HG02571 (cell line): ENCODE data around the gene SLC6A18.

Experiments used
- ATAC-seq: cut with Tn5 transposase; IDR thresholded peaks from one replicate; pipeline ENCODE4 v1.9.1; 2021; ENCODE audit warnings: mild to moderate bottlenecking, moderate library complexity; ENCODE audit not compliant: unreplicated experiment

The SLC6A18 gene

DNA sequence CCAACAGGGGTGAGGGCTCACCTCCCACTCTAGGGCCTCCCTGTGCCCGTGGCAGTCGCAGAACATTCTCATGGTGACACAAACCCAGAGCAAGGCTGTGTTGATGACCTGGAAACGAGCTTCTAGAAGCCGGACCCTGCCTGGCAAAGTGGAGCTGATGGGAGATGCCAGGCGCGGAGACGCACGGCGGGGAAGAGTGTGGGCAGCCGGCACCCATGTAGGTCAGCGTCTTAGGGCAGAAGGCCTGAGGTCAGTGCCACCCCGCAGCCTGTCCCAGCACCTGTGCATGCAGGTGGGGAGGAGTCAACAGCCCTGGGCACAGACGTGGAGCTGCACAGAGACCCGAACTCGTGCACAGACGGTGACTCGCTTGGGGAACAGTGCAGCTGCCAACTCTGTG is 5.4 kb downstream of the SLC6A18 start:
- ATAC-seq: no peak

DNA sequence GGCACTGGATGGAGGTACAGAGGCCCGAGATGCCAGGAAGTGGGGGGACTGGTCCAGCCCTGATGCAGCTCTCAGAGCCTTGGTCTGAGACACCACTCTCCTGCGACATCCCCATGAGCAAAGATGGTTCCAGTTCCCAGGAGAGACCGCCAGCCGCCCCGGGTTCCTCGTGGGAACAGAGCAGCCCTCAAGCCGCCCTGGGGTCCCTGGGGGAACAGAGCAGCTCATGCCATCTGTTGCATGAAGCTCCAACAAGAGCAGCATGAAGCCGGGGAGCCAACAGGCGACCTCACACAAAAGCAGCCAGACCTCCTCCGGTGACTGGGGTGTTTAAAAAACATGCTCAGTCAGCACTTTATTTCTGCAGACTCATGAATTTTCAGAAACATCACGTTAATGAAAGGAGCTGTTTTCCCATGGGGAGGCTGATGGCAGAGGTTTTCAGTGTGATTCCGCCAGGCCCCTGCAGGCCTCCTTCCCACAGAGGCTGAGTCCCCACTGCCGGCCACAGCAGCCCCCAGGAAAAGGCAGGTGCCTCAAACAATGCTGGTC is 6.2 kb downstream of the SLC6A18 start:
- ATAC-seq: no peak

- ATAC-seq: no peak
Observed at GRCh38 chr5:1232780-1233179, 7.6 kb downstream of the SLC6A18 start.

DNA sequence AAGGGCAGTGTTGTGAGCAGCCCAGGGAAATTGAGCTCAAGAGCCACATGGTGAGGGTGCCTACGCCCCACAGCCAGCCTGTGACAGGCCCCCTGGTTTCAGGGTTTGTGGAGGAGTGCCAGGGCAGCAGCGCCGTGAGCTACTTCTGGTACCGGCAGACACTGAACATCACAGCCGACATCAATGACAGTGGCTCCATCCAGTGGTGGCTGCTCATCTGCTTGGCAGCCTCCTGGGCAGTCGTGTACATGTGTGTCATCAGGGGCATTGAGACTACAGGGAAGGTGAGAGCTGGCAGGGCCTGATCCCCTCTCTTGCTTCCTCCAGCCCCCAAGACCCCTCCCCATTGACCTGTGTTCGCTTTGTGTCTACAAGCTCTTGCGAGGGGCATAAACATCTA is 10.2 kb downstream of the SLC6A18 start:
- no peak for ATAC-seq

GRCh38 chr5:1235838-1236237 is 10.7 kb downstream of the SLC6A18 start:
- no peak for ATAC-seq

GRCh38 chr5:1239505-1240251 is 14.5 kb downstream of the SLC6A18 start:
- ATAC-seq: no peak

GRCh38 chr5:1240496-1241260 is 15.5 kb downstream of the SLC6A18 start:
- no peak for ATAC-seq

DNA sequence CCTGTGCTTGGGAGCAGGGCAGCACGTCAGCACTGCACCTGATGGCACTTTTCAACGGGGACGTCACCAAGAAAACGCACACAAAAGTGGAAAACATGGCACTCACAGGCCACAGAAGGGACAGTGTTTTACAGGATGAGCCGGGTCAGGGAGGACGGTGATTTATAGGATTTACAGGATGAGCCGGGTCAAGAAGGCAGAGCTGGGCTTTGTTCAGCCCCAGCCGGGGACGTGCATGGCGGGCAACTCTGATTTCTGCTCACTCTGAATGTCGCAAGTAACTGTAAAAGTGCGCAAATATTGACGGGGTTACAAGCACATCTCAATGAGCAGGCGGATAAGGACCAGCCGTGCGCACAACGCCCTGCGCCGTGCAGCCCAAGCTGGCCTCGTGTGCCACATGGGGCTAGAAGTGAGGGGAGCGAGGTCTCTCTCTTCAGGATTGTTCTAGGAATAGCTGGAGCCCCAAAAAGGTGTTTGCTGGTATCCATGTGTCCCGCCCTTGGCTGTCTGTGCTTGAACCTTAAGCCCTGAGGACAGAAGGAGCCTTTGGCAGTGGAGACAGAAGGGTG is 16.4 kb downstream of the SLC6A18 start:
- ATAC-seq: no peak

- ATAC-seq: no peak
Observed at GRCh38 chr5:1242733-1243486, 17.7 kb downstream of the SLC6A18 start.

DNA sequence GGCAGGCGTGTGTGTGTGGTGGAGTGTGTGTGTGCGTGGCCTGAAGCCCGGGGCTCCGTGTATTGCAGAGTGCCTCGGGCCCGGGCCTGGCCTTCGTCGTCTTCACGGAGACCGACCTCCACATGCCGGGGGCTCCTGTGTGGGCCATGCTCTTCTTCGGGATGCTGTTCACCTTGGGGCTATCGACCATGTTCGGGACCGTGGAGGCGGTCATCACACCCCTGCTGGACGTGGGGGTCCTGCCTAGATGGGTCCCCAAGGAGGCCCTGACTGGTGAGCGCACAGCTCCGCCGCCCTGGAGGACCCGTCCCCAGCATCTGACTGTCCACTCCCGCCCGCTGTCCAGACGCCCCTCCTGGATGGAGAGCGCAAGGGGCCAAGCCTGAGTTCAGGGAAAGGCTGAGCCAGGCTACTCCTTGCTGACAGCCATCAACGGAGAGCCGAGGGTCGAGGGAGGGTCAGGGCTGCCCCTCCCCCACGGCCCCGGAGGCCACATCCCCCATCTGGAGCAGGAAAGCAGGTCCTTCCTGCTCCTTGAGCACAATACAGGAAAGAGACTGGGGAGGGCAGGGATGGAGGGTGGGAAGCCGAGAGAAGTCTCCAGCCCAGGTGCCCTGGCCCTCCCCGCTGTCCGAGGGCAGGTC is 18.4 kb downstream of the SLC6A18 start:
- no peak for ATAC-seq

GRCh38 chr5:1244255-1244654 is 19.1 kb downstream of the SLC6A18 start:
- ATAC-seq: no peak

- ATAC-seq: no peak
Observed at GRCh38 chr5:1244976-1245375, 19.8 kb downstream of the SLC6A18 start.

DNA sequence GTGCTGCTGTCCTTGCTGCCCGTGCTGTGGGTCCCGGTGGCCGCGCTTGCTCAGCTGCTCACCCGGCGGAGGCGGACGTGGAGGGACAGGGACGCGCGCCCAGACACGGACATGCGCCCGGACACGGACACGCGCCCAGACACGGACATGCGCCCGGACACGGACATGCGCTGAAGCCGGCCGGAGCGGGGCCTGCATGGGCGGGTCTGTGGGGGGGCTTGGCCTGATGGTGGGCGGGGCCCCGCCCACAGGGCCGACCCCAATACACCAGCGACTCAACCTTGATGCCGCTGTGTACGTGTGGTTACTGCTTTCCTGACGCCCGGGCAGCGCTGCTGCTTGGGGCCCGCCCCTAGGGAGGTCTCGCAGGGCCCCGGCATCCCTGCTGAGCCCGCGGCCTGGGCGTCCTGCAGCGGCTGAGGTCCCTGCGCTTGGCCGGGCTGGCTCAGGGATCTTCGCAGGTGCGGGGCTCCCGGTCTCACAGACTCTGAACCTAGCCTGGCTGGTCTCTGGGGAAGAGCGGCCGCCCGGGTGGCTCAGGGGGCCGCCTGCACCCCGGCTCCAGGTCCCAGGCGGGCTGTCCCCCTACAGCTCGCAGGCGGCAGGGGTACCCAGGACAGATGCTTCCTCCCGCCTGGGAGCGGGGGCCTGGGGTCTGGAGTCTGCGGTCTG is 20.9 kb downstream of the SLC6A18 start:
- no peak for ATAC-seq

DNA sequence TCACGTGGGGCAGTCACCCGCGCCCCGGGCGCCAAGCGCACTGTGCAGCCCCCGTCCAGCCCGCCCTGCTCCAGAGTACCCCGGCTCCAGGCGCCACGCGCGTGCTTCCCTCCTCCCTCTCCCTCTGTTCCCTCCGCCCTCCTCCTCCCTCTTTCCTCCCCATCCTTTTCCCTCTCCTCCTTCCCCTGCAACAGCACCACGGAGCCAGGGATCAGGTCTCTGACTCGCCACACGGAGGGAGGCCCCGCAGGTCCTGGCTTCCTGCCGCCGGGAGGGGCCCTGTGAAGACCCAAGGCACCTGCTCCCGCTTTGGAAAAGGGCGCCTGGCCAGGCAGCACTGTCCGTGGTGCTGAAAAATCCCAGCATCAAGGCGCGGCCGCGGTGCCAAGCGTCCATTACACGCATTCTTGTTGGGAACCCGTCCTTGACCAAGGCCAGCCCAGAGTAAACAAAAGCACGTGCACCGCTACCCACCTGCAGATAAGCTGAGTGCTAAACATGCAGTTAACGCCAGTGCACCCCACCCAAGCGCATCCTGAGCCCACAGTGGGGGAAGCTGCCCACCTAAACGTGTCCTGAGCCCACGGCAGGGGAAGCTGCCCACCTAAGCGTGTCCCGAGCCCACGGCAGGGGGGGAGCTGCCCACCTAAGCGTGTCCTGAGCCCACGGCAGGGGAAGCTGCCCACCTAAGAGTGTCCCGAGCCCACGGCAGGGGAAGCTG is 21.7 kb downstream of the SLC6A18 start:
- ATAC-seq: no peak

DNA sequence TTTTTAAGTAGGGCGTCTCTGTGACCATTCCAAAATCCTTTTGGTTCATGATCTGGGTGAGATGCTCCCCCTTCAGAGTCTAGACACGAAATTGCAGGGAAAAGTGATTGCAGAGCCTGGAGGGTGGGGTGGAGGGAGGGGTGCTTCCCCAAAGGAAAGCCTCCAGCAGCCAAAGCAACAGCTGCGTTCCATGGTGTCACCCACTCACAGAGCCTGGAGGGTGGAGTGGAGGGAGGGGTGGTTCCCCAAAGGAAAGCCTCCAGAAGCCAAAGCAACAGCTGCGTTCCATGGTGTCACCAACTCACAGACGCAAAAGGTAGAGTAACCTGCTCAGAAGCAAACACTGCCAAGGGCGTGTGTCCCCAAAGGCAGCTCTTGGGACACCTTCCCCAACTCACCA is 22.6 kb downstream of the SLC6A18 start:
- no peak for ATAC-seq

DNA sequence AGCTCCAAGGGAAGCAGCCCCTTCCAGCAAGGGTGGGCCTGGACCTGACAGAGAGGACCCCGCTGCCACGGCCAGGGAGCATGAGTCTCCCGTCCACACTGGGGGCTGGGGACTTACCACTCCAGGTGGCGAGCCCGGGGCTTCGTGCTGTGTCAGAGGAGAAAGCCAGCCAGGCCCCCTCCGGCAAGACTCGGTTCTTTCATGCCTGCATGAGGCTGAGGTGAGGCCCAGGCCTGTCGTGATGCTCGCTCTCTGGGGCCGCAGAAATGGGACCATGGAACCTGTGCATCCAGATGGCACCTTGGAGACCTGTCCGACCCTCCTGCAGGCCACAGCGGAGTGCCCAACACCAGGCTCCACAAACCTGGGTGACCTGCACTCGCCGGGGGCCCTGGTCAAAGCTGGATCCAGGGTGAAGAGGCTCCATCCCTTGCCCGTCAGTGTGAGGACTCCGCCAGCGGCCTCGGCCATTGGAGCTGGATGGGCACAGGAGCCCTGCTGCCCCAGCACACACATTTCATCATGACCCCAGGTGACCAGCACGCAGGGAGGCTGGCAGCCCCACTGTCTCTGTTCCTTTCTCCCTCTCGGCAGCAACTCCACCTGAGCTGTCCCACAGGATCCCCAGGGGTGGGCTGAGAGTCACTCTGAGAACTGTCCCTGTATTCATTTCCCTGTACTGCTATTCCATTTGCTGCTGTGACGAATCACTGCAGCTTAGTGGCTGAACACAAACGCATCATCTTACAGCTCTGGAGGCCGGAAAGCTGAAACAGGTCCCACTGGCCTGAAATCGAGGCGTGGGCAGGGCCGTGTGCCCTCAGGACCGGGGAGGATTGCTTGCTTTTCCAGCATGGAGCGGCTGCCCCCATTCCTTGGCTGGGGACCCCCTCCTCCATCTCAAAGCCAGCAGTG is 24.4 kb downstream of the SLC6A18 start:
- no peak for ATAC-seq

DNA sequence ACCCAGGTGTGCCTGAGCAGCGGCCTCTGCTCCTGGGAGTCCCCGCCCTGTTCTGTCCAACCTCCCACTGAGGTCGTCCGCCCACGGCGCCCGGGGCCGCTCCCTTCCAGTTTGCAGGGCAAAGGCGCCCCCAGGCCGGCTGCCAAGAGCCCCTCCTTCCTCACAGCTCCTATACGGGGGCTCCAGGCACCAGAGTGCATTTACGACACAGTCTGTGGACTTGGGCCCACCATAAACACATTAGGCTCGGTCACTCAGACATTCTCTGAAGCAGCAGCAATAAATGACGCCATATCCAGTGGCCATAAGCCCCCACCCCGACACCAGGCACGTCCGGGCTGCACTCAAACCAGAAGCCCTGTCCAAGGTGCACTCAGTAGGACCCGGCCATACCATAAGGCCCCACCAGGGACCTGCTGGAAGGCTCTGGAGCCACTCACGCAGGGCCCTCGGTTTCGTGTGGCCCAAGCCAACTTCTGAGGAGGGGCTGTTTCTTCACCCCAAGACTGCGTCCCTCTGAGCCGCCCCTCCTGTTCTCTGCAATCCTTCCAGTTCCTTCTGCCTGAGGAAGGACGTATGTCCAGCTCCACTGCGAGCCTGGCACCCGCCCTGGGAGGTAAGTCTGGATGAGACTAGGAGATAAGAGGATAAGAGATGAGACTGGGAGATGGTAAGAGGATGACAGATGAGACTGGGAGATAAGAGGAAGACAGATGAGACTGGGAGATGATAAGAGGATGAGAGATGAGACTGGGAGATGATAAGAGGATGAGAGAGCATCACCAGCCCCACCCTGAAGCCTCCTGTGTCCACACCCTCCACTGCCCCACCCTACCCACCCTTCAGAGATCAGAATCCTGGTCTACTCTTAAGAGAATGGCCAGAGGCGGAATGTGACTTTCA is 26.7 kb downstream of the SLC6A18 start:
- ATAC-seq: no peak
